Neuronal stem cell (in vitro differentiated cells): ENCODE results near the gene MFSD1.

Experiments used
- DNase-seq: peaks from one replicate; pipeline ENCODE4 v3.0.0-alpha.2; 2013; ENCODE audit warnings: low spot score
- H2AFZ ChIP-seq: one replicate; pipeline ENCODE4 v1.6.1; 2013; ENCODE audit warnings: mild to moderate bottlenecking, low read length, inconsistent platforms
- H2AK5ac ChIP-seq: 2 replicates; pipeline ENCODE4 v1.6.1; 2013; ENCODE audit warnings: low read depth, mild to moderate bottlenecking, inconsistent platforms, low read length, moderate library complexity, mixed read lengths
- H2BK120ac ChIP-seq: 2 replicates; pipeline ENCODE4 v1.6.1; 2013; ENCODE audit warnings: low read depth, mild to moderate bottlenecking, inconsistent platforms, low read length, moderate library complexity, mixed read lengths
- H2BK12ac ChIP-seq: one replicate; pipeline ENCODE4 v1.6.1; 2013; ENCODE audit warnings: low read length, inconsistent platforms
- H2BK15ac ChIP-seq: 2 replicates; pipeline ENCODE4 v1.6.1; 2013; ENCODE audit warnings: mild to moderate bottlenecking, low read length, inconsistent platforms, mixed read lengths
- H2BK5ac ChIP-seq: one replicate; pipeline ENCODE4 v1.6.1; 2013; ENCODE audit warnings: inconsistent platforms, mild to moderate bottlenecking, low read length, moderate library complexity
- H3K14ac ChIP-seq: one replicate; pipeline ENCODE4 v1.6.1; 2013; ENCODE audit warnings: low read length, inconsistent platforms
- H3K18ac ChIP-seq: 2 replicates; pipeline ENCODE4 v1.6.1; 2013; ENCODE audit warnings: low read length, inconsistent platforms
- H3K23ac ChIP-seq: 2 replicates; pipeline ENCODE4 v1.6.1; 2013; ENCODE audit warnings: low read depth, mild to moderate bottlenecking, mixed read lengths, low read length, inconsistent platforms; ENCODE audit not compliant: poor library complexity
- H3K27ac ChIP-seq: replicated peaks from 3 replicates; pipeline ENCODE4 v1.5.1; 2013; ENCODE audit warnings: low read length, inconsistent platforms
- H3K27me3 ChIP-seq, 3 experiments: 2 replicates each; pipeline ENCODE4 v1.6.1; 2013; ENCODE audit warnings: low read length in 3 of 3, mild to moderate bottlenecking in 2 of 3, inconsistent platforms in 1 of 3, low read depth in 1 of 3, mixed read lengths in 1 of 3, moderate library complexity in 1 of 3; ENCODE audit not compliant: control insufficient read depth in 3 of 3, insufficient read depth in 3 of 3
- H3K36me3 ChIP-seq, 2 donors: replicated peaks in 1 of 2; 2 replicates each; pipeline ENCODE4 v1.6.1; 2013; ENCODE audit warnings: low read length in 2 of 2; ENCODE audit not compliant: control insufficient read depth in 2 of 2, insufficient read depth in 2 of 2
- H3K4ac ChIP-seq: 2 replicates; pipeline ENCODE4 v1.6.1; 2013; ENCODE audit warnings: inconsistent platforms, mild to moderate bottlenecking, low read length, moderate library complexity
- H3K4me1 ChIP-seq, 2 donors: 1 replicate in 1 of 2; 2 replicates in 1 of 2; pipeline ENCODE4 v1.6.1; 2013; ENCODE audit warnings: low read length in 2 of 2, low read depth in 1 of 2; ENCODE audit not compliant: control insufficient read depth in 2 of 2, insufficient read depth in 1 of 2
- H3K4me2 ChIP-seq: one replicate; pipeline ENCODE4 v1.6.1; 2013; ENCODE audit warnings: mild to moderate bottlenecking, low read length, inconsistent platforms; ENCODE audit not compliant: insufficient read depth, poor library complexity, severe bottlenecking
- H3K4me3 ChIP-seq, 2 donors: 2 replicates each; pipeline ENCODE4 v1.5.1; 2013; ENCODE audit warnings: low read length in 2 of 2, mild to moderate bottlenecking in 2 of 2, inconsistent platforms in 1 of 2, moderate library complexity in 1 of 2
- H3K79me1 ChIP-seq: one replicate; pipeline ENCODE4 v1.6.1; 2013; ENCODE audit warnings: low read depth, mild to moderate bottlenecking, inconsistent platforms, low read length, moderate library complexity
- H3K9ac ChIP-seq: one replicate; pipeline ENCODE4 v1.6.1; 2013; ENCODE audit warnings: mild to moderate bottlenecking, low read depth, low read length, inconsistent platforms; ENCODE audit not compliant: poor library complexity
- H3K9me3 ChIP-seq, 2 donors: replicated peaks in 1 of 2; 2 replicates each; pipeline versions ENCODE3 to v1.6.1; 2013; ENCODE audit warnings: low read length in 2 of 2, mild to moderate bottlenecking in 2 of 2, inconsistent platforms in 1 of 2, low read depth in 1 of 2, mixed read lengths in 1 of 2, moderate library complexity in 1 of 2; ENCODE audit not compliant: control insufficient read depth in 2 of 2, insufficient read depth in 1 of 2
- H4K8ac ChIP-seq: one replicate; pipeline ENCODE4 v1.6.1; 2013; ENCODE audit warnings: low read depth, mild to moderate bottlenecking, inconsistent platforms, low read length, moderate library complexity
- H4K91ac ChIP-seq: one replicate; pipeline ENCODE4 v1.6.1; 2013; ENCODE audit warnings: low read length, low read depth, mild to moderate bottlenecking, inconsistent platforms; ENCODE audit not compliant: poor library complexity
- WGBS, 2 donors: extraction: QIAGEN DNeasy Blood & Tissue Kit; methylation state at CpG; one replicate each; pipeline ENCODE4 v1.1.7; 2013; ENCODE audit warnings: missing lambda C conversion rate in 2 of 2, mixed read lengths in 1 of 2; ENCODE audit not compliant: insufficient read length in 2 of 2, insufficient replicate concordance in 1 of 2; ENCODE audit errors: extremely low coverage in 2 of 2; 5-methylcytosine and 5-hydroxymethylcytosine counted together

The MFSD1 gene

GRCh38 chr3:158777161-158777873 is 24.5 kb upstream of the MFSD1 start:
- Histone ChIP-seq H3K4me2 (no peak overlapping the region), H4K8ac (no peak overlapping the region), H3K9ac (no peak overlapping the region), H3K18ac (no peak overlapping the region), H3K4me3 (no peak overlapping the region), H3K4me1 (no peaks in the 10 kb centered on the region), H3K9me3 (no peaks in the 10 kb centered on the region), H3K14ac (no peak overlapping the region), H2AFZ (no peak overlapping the region), H2BK5ac (no peak overlapping the region), H2BK120ac (no peak overlapping the region), H2BK15ac (no peak overlapping the region), H2AK5ac (no peak overlapping the region), H3K4ac (no peak overlapping the region), H3K23ac (no peak overlapping the region), H4K91ac (no peak overlapping the region), H3K36me3 (no peaks in the 10 kb centered on the region), H3K79me1 (no peaks in the 10 kb centered on the region), H2BK12ac (no peak overlapping the region), H3K27ac (no peak overlapping the region), H3K27me3 (no peaks in the 10 kb centered on the region)
- DNase-seq: no peak
- WGBS, 2 donors: no CpG with 5 or more reads among the region's 3 CpGs

GRCh38 chr3:158780766-158781165 is 21.1 kb upstream of the MFSD1 start:
- Histone ChIP-seq H3K79me1 (no peaks in the 10 kb centered on the region), H3K9me3 (no peaks in the 10 kb centered on the region), H3K23ac (no peak overlapping the region), H2AFZ (no peak overlapping the region), H3K4me2 (no peak overlapping the region), H4K91ac (no peak overlapping the region), H4K8ac (no peak overlapping the region), H3K4ac (no peak overlapping the region), H2BK12ac (no peak overlapping the region), H3K9ac (no peak overlapping the region), H3K4me1 (no peaks in the 10 kb centered on the region), H2BK5ac (no peak overlapping the region), H3K27me3 (no peaks in the 10 kb centered on the region), H3K18ac (no peak overlapping the region), H2AK5ac (no peak overlapping the region), H3K36me3 (no peaks in the 10 kb centered on the region), H3K4me3 (no peak overlapping the region), H3K14ac (no peak overlapping the region), H3K27ac (no peak overlapping the region), H2BK120ac (no peak overlapping the region), H2BK15ac (no peak overlapping the region)
- no CpG with 5 or more reads among the region's 1 CpG for WGBS, 2 donors
- DNase-seq: no peak

GRCh38 chr3:158781191-158781590 is 20.7 kb upstream of the MFSD1 start:
- H2BK5ac ChIP-seq: no peak overlapping the region
- H3K4ac ChIP-seq: no peak overlapping the region
- no peak for DNase-seq
- H2AFZ ChIP-seq: no peak overlapping the region
- H3K4me2 ChIP-seq: no peak overlapping the region
- no peak overlapping the region for H3K23ac ChIP-seq
- H3K79me1 ChIP-seq: no peaks in the 10 kb centered on the region
- no peak overlapping the region for H3K14ac ChIP-seq
- H3K18ac ChIP-seq: no peak overlapping the region
- H3K9me3 ChIP-seq: no peaks in the 10 kb centered on the region
- no peak overlapping the region for H3K27ac ChIP-seq
- no peak overlapping the region for H3K4me3 ChIP-seq
- H2BK12ac ChIP-seq: no peak overlapping the region
- H3K9ac ChIP-seq: no peak overlapping the region
- H4K91ac ChIP-seq: no peak overlapping the region
- no peak overlapping the region for H2AK5ac ChIP-seq
- no CpG with 5 or more reads among the region's 2 CpGs for WGBS, 2 donors
- H3K27me3 ChIP-seq: no peaks in the 10 kb centered on the region
- no peaks in the 10 kb centered on the region for H3K4me1 ChIP-seq
- no peak overlapping the region for H4K8ac ChIP-seq
- H2BK15ac ChIP-seq: no peak overlapping the region
- no peak overlapping the region for H2BK120ac ChIP-seq
- no peaks in the 10 kb centered on the region for H3K36me3 ChIP-seq

GRCh38 chr3:158781849-158782248 is 20.0 kb upstream of the MFSD1 start:
- DNase-seq: no peak
- H2AFZ ChIP-seq: no peak overlapping the region
- no peak overlapping the region for H2BK120ac ChIP-seq
- no peak overlapping the region for H3K4me2 ChIP-seq
- H2BK12ac ChIP-seq: no peak overlapping the region
- H3K4me3 ChIP-seq: no peak overlapping the region
- no peak overlapping the region for H2AK5ac ChIP-seq
- no peak overlapping the region for H3K9ac ChIP-seq
- H3K27ac ChIP-seq: no peak overlapping the region
- H3K36me3 ChIP-seq: no peaks in the 10 kb centered on the region
- H2BK5ac ChIP-seq: no peak overlapping the region
- no CpG with 5 or more reads among the region's 1 CpG for WGBS, 2 donors
- no peak overlapping the region for H3K4ac ChIP-seq
- no peaks in the 10 kb centered on the region for H3K27me3 ChIP-seq
- no peak overlapping the region for H3K18ac ChIP-seq
- H3K9me3 ChIP-seq: no peaks in the 10 kb centered on the region
- H3K79me1 ChIP-seq: no peaks in the 10 kb centered on the region
- no peak overlapping the region for H3K14ac ChIP-seq
- no peak overlapping the region for H4K8ac ChIP-seq
- no peak overlapping the region for H3K23ac ChIP-seq
- no peaks in the 10 kb centered on the region for H3K4me1 ChIP-seq
- no peak overlapping the region for H2BK15ac ChIP-seq
- H4K91ac ChIP-seq: no peak overlapping the region
